ENCODE measurements around the gene MFSD1. TPM values are rescaled to one million over a fixed set of nuclear protein-coding genes. Genes with fewer than 3 reads are reported as not detected.

MFSD1 gene
- total RNA-seq, 1 experiment from 2014 or later: 50.7 TPM

DNA sequence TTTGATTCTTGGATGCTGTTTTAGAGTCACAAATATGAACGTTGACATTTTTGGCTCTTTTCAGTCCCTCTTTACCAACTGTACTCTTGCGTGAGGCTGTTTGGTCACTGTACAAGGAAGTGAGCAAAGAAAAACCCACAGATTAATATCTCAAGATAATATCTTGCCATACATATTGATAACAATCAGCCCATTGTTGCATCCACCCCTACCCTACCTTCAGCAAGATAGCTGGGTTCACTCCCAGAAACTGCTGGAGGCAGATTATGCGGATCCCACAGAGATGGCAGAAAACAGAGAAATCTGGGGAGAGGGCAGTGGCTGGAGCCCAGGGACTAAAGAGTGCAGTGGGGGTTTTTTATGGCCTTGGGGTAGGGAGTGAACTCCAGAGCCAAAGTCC is 29.9 kb upstream of the MFSD1 start:
- intact Hi-C loops (cut with micrococcal nuclease; ENCODE audit: unreplicated experiment) (no loop called here), in situ Hi-C loops (cut with HindIII; ENCODE audit: low pct_unique_long_range_greater_than_20kb, low sequenced_read_pairs) (no loop called here)
- H3K27ac ChIP-seq (ENCODE audit: low read length): peak overlapping the region; percentile 65
- TF ChIP-seq TCF7L2 (IDR thresholded peaks at IDR 0.05; ENCODE audit: low read depth, low read length) (no peak), POLR2AphosphoS5 (IDR thresholded peaks at IDR 0.05; ENCODE audit: low read depth, low read length) (no peak)
- CTCF ChIA-PET: no interaction called here
- BruUV-seq (replicated peaks): no TSS peak
- POLR2A ChIA-PET: no interaction called here
- DNase-seq (ENCODE audit: low read depth, low spot score): no peak
- no peak overlapping the region for H3K4me3 ChIP-seq (ENCODE audit: low read depth in 2 of 2, low read length in 2 of 2)
- 0 out of 2 replicates have a peak, but pooled peaks have one; percentile 9 for ATAC-seq
- no peaks in the 10 kb centered on the region for H3K27me3 ChIP-seq (ENCODE audit: control insufficient read depth, insufficient read depth, low read length)
- no peaks in the 10 kb centered on the region for H3K36me3 ChIP-seq (ENCODE audit: control insufficient read depth, insufficient read depth, low read length)
- peaks cover 24% of the 10 kb centered on the region for H3K4me1 ChIP-seq (ENCODE audit: control insufficient read depth, insufficient read depth, low read length)
- H3K9me3 ChIP-seq (ENCODE audit: control insufficient read depth, insufficient read depth, low read depth, low read length): no peaks in the 10 kb centered on the region

- in situ Hi-C loops (cut with HindIII; ENCODE audit: low pct_unique_long_range_greater_than_20kb, low sequenced_read_pairs): no loop called here
- H3K36me3 ChIP-seq (ENCODE audit: control insufficient read depth, insufficient read depth, low read length): no peaks in the 10 kb centered on the region
Observed at GRCh38 chr3:158773166-158773565, 28.7 kb upstream of the MFSD1 start.

More at GRCh38 chr3:158773166-158773565, 28.7 kb upstream of the MFSD1 start:
- TF ChIP-seq CTCF (IDR thresholded peaks at IDR 0.05): no peak
- no peak for TF ChIP-seq TCF7L2 (IDR thresholded peaks at IDR 0.05; ENCODE audit: low read depth, low read length)
- TF ChIP-seq SIN3A (IDR thresholded peaks at IDR 0.05; ENCODE audit: borderline replicate concordance, insufficient read depth, low read depth, low read length): no peak
- TF ChIP-seq REST (IDR thresholded peaks at IDR 0.05; ENCODE audit: insufficient read depth in 1 of 2, low read depth in 2 of 2, low read length in 1 of 2): no peak
- TF ChIP-seq POLR2AphosphoS5 (IDR thresholded peaks at IDR 0.05; ENCODE audit: low read depth, low read length): no peak
- Histone ChIP-seq H3K27ac (ENCODE audit: low read length) (peak overlapping the region; percentile 65; the same call in 1 of the 2 replicates), H3K4me1 (ENCODE audit: control insufficient read depth, insufficient read depth, low read length) (peaks cover 21% of the 10 kb centered on the region), H3K4me3 (ENCODE audit: low read depth in 2 of 2, low read length in 2 of 2) (no peak overlapping the region), H3K9me3 (ENCODE audit: control insufficient read depth, insufficient read depth, low read depth, low read length) (no peaks in the 10 kb centered on the region), H3K27me3 (ENCODE audit: control insufficient read depth, insufficient read depth, low read length) (no peaks in the 10 kb centered on the region)
- POLR2A ChIA-PET: no interaction called here
- ATAC-seq: no peak
- intact Hi-C loops (cut with micrococcal nuclease; ENCODE audit: unreplicated experiment): no loop called here
- no peak for DNase-seq (ENCODE audit: low read depth, low spot score)
- CTCF ChIA-PET: no interaction called here
- no TSS peak for BruUV-seq (replicated peaks)

Data from Panc1 (cell line).